HEK293 (cell line): ENCODE data around the gene C11orf98.

Experiments used
- CTCF ChIA-PET: fragments of 350-600 bp; formaldehyde crosslinking; extraction: SDS; loops from one replicate; lab custom pipeline; 2021; ENCODE audit warnings: antibody characterized with exemption; lab: Yijun Ruan, JAX
- POLR2A ChIA-PET: fragments of 300-600 bp; formaldehyde crosslinking; extraction: SDS; loops from one replicate; lab custom pipeline; 2020; ENCODE audit warnings: antibody characterized with exemption, inconsistent platforms; lab: Yijun Ruan, JAX
- H3K27ac ChIP-seq: fragments of 200-500 bp; sonication (Bioruptor generic); 2 replicates; pipeline ENCODE4 v1.5.1; 2014; ENCODE audit warnings: low read depth, low read length, control low read depth, inconsistent platforms; ENCODE audit errors: extremely low read depth
- H3K36me3 ChIP-seq, 2 experiments: fragments of 200-500 bp in 1 of 2; sonication (Bioruptor generic) in 1 of 2; 1 replicate in 1 of 2; 2 replicates in 1 of 2; pipeline ENCODE4 v1.5.1; 2014 to 2017; ENCODE audit warnings: inconsistent platforms in 2 of 2, low read length in 2 of 2; ENCODE audit not compliant: control insufficient read depth in 2 of 2, insufficient read depth in 1 of 2
- H3K4me1 ChIP-seq: fragments of 200-500 bp; sonication (Bioruptor generic); 2 replicates; pipeline ENCODE4 v1.5.1; 2014; ENCODE audit warnings: mild to moderate bottlenecking, low read length, inconsistent platforms; ENCODE audit not compliant: control insufficient read depth, insufficient read depth
- H3K4me3 ChIP-seq: 2 replicates; pipeline ENCODE4 v1.5.1; 2011; ENCODE audit warnings: low read depth, mild to moderate bottlenecking, control low read depth, low read length, moderate library complexity
- H3K9me3 ChIP-seq: fragments of 200-500 bp; sonication (Bioruptor generic); 2 replicates; pipeline ENCODE4 v1.5.1; 2014; ENCODE audit warnings: low read depth, low read length, inconsistent platforms; ENCODE audit not compliant: control insufficient read depth, insufficient read depth
- ATF2 ChIP-seq: fragments of 450-650 bp; formaldehyde crosslinking; IDR thresholded peaks from 2 replicates; pipeline ENCODE4 v1.5.1; 2016; ENCODE audit warnings: missing biosample characterization, missing genetic modification characterization, low read depth
- BCL11A ChIP-seq: fragments of 450-650 bp; formaldehyde crosslinking; IDR thresholded peaks from 2 replicates; pipeline ENCODE4 v1.5.1; 2016; ENCODE audit warnings: low read depth, missing biosample characterization, missing genetic modification characterization
- GLIS1 ChIP-seq: fragments of 450-650 bp; formaldehyde crosslinking; IDR thresholded peaks from 2 replicates; pipeline ENCODE4 v1.5.1; 2016; ENCODE audit warnings: missing biosample characterization, missing genetic modification characterization
- ZBTB17 ChIP-seq: fragments of 450-650 bp; formaldehyde crosslinking; IDR thresholded peaks from 2 replicates; pipeline ENCODE4 v1.5.1; 2016; ENCODE audit warnings: missing biosample characterization, missing genetic modification characterization
- ZBTB21 ChIP-seq: fragments of 450-650 bp; formaldehyde crosslinking; IDR thresholded peaks from 2 replicates; pipeline ENCODE4 v1.5.1; 2017; ENCODE audit warnings: missing biosample characterization, missing genetic modification characterization
- ZBTB49 ChIP-seq: fragments of 450-650 bp; formaldehyde crosslinking; IDR thresholded peaks from 2 replicates; pipeline ENCODE4 v1.5.1; 2016; ENCODE audit warnings: missing biosample characterization, missing genetic modification characterization, low read depth
- ZFHX2 ChIP-seq: fragments of 450-650 bp; formaldehyde crosslinking; conservative IDR thresholded peaks from 2 replicates; pipeline ENCODE4 v1.5.1; 2016; ENCODE audit warnings: missing biosample characterization, missing genetic modification characterization
- ZNF354C ChIP-seq: fragments of 450-650 bp; formaldehyde crosslinking; IDR thresholded peaks from 2 replicates; pipeline ENCODE4 v1.5.1; 2016; ENCODE audit warnings: missing biosample characterization, missing genetic modification characterization, low read depth, borderline replicate concordance
- ZNF560 ChIP-seq: fragments of 450-650 bp; formaldehyde crosslinking; IDR thresholded peaks from 2 replicates; pipeline ENCODE4 v1.5.1; 2017; ENCODE audit warnings: missing biosample characterization, missing genetic modification characterization, borderline replicate concordance
- ZNF664 ChIP-seq: fragments of 450-650 bp; formaldehyde crosslinking; IDR thresholded peaks from 2 replicates; pipeline ENCODE4 v1.5.1; 2016; ENCODE audit warnings: missing biosample characterization, missing genetic modification characterization
- ZNF776 ChIP-seq: fragments of 450-650 bp; formaldehyde crosslinking; IDR thresholded peaks from 2 replicates; pipeline ENCODE4 v1.5.0; 2017; ENCODE audit warnings: missing biosample characterization, missing genetic modification characterization, borderline replicate concordance
- TF ChIP-seq, protein P1 (sequence below): fragments of 450-650 bp; formaldehyde crosslinking; IDR thresholded peaks from 2 replicates; pipeline ENCODE4 v1.5.1; 2016; ENCODE audit warnings: missing biosample characterization, missing genetic modification characterization
- TF ChIP-seq, protein P2 (sequence below): fragments of 450-650 bp; formaldehyde crosslinking; IDR thresholded peaks from 2 replicates; pipeline ENCODE4 v1.5.1; 2016; ENCODE audit warnings: missing biosample characterization, missing genetic modification characterization
- TF ChIP-seq, protein P3 (sequence below): fragments of 450-650 bp; formaldehyde crosslinking; IDR thresholded peaks from 2 replicates; pipeline ENCODE4 v1.5.1; 2017; ENCODE audit warnings: missing biosample characterization, missing genetic modification characterization
- TF ChIP-seq, protein P4 (sequence below): fragments of 450-650 bp; formaldehyde crosslinking; IDR thresholded peaks from 2 replicates; pipeline ENCODE4 v1.5.1; 2016; ENCODE audit warnings: missing biosample characterization, missing genetic modification characterization

C11orf98 gene

DNA sequence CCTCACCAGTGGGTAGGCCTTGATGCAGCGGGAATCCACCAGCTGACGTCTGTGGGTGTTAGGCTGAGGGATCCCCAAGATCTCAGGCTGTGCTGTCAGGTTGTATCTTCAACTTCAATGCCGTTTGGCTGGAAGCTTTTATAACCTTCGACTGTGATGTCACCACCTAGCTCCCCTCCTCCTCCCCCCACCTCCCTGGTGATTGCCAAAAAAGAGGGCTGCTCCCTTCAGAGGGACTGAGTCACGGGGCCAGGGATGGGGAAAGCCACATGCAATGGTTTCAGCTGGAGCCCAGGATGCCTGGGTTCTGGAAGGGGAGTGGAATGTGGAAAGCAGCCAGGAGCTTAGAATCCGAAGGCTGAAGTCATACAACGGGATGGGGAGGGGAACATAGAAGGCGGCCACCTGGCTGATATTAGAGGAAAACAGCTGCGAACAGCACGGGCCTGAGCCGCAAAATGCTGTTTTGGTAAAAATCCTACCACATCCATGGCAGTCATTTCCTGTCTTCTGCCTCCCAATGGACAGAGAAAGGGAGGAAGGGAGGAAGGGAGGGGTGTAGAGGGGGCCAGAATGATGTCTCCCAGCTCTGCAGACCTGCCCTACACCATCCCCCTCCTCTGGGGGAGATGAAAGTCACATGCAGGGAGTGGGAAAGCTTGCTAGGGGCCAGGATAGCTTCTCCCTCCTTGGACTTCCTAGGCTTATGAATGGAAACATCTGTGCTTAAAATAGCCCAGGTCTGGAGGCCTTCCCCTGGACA, 24.6 kb upstream of the C11orf98 start, which contains the start of gene LRRN4CL (continued):
- TF ChIP-seq, protein P1, sequence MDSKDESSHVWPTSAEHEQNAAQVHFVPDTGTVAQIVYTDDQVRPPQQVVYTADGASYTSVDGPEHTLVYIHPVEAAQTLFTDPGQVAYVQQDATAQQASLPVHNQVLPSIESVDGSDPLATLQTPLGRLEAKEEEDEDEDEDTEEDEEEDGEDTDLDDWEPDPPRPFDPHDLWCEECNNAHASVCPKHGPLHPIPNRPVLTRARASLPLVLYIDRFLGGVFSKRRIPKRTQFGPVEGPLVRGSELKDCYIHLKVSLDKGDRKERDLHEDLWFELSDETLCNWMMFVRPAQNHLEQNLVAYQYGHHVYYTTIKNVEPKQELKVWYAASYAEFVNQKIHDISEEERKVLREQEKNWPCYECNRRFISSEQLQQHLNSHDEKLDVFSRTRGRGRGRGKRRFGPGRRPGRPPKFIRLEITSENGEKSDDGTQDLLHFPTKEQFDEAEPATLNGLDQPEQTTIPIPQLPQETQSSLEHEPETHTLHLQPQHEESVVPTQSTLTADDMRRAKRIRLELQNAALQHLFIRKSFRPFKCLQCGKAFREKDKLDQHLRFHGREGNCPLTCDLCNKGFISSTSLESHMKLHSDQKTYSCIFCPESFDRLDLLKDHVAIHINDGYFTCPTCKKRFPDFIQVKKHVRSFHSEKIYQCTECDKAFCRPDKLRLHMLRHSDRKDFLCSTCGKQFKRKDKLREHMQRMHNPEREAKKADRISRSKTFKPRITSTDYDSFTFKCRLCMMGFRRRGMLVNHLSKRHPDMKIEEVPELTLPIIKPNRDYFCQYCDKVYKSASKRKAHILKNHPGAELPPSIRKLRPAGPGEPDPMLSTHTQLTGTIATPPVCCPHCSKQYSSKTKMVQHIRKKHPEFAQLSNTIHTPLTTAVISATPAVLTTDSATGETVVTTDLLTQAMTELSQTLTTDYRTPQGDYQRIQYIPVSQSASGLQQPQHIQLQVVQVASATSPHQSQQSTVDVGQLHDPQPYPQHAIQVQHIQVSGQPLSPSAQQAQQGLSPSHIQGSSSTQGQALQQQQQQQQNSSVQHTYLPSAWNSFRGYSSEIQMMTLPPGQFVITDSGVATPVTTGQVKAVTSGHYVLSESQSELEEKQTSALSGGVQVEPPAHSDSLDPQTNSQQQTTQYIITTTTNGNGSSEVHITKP (tag by site-specific recombination): peak; percentile 17; the same call in 1 of the 2 replicates
- TF ChIP-seq ATF2 (tag by site-specific recombination) (peak; percentile 25; the same call in 1 of the 2 replicates), ZBTB21 (peak; percentile 44; the same call in 1 of the 2 replicates), BCL11A (no peak), ZNF776 (tag by site-specific recombination) (no peak), ZNF354C (tag by site-specific recombination) (no peak), GLIS1 (tag by site-specific recombination) (peak; percentile 28; the same call in 1 of the 2 replicates), ZBTB17 (no peak), ZNF664 (tag by site-specific recombination) (no peak), ZFHX2 (0 out of 2 replicates have a peak, but pooled peaks have one; percentile 11)
- TF ChIP-seq, protein P2, sequence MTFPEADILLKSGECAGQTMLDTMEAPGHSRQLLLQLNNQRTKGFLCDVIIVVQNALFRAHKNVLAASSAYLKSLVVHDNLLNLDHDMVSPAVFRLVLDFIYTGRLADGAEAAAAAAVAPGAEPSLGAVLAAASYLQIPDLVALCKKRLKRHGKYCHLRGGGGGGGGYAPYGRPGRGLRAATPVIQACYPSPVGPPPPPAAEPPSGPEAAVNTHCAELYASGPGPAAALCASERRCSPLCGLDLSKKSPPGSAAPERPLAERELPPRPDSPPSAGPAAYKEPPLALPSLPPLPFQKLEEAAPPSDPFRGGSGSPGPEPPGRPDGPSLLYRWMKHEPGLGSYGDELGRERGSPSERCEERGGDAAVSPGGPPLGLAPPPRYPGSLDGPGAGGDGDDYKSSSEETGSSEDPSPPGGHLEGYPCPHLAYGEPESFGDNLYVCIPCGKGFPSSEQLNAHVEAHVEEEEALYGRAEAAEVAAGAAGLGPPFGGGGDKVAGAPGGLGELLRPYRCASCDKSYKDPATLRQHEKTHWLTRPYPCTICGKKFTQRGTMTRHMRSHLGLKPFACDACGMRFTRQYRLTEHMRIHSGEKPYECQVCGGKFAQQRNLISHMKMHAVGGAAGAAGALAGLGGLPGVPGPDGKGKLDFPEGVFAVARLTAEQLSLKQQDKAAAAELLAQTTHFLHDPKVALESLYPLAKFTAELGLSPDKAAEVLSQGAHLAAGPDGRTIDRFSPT (tag by site-specific recombination): no peak
- TF ChIP-seq, protein P3, sequence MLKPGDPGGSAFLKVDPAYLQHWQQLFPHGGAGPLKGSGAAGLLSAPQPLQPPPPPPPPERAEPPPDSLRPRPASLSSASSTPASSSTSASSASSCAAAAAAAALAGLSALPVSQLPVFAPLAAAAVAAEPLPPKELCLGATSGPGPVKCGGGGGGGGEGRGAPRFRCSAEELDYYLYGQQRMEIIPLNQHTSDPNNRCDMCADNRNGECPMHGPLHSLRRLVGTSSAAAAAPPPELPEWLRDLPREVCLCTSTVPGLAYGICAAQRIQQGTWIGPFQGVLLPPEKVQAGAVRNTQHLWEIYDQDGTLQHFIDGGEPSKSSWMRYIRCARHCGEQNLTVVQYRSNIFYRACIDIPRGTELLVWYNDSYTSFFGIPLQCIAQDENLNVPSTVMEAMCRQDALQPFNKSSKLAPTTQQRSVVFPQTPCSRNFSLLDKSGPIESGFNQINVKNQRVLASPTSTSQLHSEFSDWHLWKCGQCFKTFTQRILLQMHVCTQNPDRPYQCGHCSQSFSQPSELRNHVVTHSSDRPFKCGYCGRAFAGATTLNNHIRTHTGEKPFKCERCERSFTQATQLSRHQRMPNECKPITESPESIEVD: no peak
- TF ChIP-seq, protein P4, sequence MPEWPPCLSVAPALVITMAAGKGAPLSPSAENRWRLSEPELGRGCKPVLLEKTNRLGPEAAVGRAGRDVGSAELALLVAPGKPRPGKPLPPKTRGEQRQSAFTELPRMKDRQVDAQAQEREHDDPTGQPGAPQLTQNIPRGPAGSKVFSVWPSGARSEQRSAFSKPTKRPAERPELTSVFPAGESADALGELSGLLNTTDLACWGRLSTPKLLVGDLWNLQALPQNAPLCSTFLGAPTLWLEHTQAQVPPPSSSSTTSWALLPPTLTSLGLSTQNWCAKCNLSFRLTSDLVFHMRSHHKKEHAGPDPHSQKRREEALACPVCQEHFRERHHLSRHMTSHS (tag by site-specific recombination): no peak
- TF ChIP-seq, all 188 proteins: peak for 14

DNA sequence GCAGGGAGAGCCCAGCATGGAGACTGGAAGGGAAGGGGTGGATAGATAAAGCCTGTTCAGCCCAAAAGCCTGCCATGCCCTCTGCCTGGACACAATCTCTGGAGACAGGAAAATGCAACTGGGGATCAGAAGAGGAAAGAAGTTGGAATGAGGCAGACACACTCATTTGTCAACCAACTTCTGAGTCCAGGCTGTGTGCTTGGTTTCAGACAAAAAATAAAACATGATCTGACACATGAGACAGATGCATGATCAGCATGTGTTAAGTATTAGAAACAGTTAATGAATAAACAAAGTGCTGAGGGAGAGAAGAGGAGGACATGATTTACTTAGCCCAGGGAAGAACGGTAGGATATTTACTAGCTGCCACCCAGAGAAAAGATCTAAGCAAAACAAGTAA, 23.5 kb upstream of the C11orf98 start:
- ChIA-PET POLR2A (interaction anchor here (1.4 to 2.3 kb wide), 2 partner anchors 12 to 15 kb away, joined by 4 to 8 read pairs; no protein-coding TSS in a partner anchor), CTCF (interaction anchor here (0.6 to 2.3 kb wide), 4 partner anchors 13 to 264 kb away, joined by 3 to 8 read pairs (median 4); no protein-coding TSS in a partner anchor)
- TF ChIP-seq ZNF560 (tag by site-specific recombination) (no peak), ZBTB49 (no peak)
- Histone ChIP-seq H3K9me3 (no peaks in the 10 kb centered on the region), H3K36me3 (peaks cover 4 to 37% of the 10 kb centered on the region in 2 experiments; a peak in 2 of 3 replicates), H3K27ac (no peak overlapping the region), H3K4me1 (no peaks in the 10 kb centered on the region), H3K4me3 (no peak overlapping the region)
